Measurements from ENCODE around the gene MAGEA8. TPM values are rescaled to one million over a fixed set of nuclear protein-coding genes. Genes with fewer than 3 reads are reported as not detected.
"Not testable (repeated sequence)": the region's sequence is repeated elsewhere in the genome, so short reads cannot be mapped to it uniquely, and the experiment has no call there.

Gene MAGEA8
- total RNA-seq, 2 experiments from 2014 or later, result not detected

- H3K4me3 Mint-ChIP-seq; H3K27ac Mint-ChIP-seq; H3K9me3 Mint-ChIP-seq (ENCODE audit: insufficient read depth); CTCF ChIA-PET; POLR2A ChIA-PET; H3K27me3 Mint-ChIP-seq (ENCODE audit: low read depth); H3K4me1 Mint-ChIP-seq (ENCODE audit: low read depth); ATAC-seq; H3K36me3 Mint-ChIP-seq (ENCODE audit: low read depth); DNase-seq: not testable (repeated sequence)
Measured at GRCh38 chrX:149933547-149933946, 52.6 kb downstream of the MAGEA8 start.

Other genes with a start within 250 kb of the MAGEA8 start
- gene TMEM185A, start 249.4 kb upstream of the MAGEA8 start, total RNA-seq, result 10 to 100 TPM; 15.7 to 15.9 TPM
- gene MAGEA11, start 169.1 kb upstream of the MAGEA8 start, total RNA-seq, result not detected
- under 1 TPM; 0.78 to 0.90 TPM for gene HSFX1, start 107.1 kb upstream of the MAGEA8 start, total RNA-seq
- gene MAGEA9, start 99.3 kb upstream of the MAGEA8 start, total RNA-seq, result not detected
- not detected for gene HSFX4, start 48.4 kb downstream of the MAGEA8 start, total RNA-seq
- 10 to 100 TPM; 22.0 to 23.1 TPM for gene EOLA2, start 57.3 kb downstream of the MAGEA8 start, total RNA-seq